ENCODE data around the gene PKD1. TPM values are rescaled to one million over a fixed set of nuclear protein-coding genes. Genes with fewer than 3 reads are reported as not detected.

PKD1 gene
- total RNA-seq, 1 experiment from 2014 or later = 72.8 TPM

DNA sequence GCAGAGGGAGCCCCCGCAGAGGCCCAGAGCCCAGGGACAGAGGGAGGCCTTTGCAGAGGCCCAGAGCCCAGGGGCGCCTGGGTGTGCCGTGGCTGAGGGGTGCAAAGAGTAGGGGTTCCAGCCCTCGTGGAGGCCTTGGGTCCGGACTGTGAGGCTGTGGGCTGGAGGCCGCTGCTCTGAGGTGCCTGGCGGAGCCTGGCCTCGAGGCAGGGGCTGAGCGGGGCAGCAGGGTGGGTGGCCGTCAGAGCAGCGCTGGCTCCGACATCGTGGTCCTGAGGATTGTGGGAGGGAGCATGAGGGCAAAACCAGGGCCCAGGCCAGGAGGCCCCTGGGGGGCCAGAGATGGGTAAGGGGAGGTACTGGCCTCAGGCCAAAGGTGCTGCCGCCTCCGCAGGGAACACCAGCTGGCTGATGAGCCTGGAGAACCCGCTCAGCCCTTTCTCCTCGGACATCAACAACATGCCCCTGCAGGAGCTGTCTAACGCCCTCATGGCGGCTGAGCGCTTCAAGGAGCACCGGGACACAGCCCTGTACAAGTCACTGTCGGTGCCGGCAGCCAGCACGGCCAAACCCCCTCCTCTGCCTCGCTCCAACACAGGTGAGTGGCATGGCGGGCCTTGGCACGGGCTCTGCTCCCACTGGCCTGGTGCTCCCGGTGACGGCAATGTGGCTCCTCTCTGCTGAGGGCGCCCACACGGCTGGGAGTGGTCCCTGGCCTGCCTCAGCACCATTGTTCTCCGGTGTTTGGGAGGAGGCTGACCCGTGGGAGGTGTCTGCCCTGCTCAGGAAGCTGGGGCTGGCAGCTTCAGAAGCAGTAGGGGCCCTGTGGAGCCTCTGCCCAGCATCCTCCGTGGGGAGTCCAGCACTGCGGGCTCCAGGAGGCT lies 54.3 kb downstream of the PKD1 start:
- Histone ChIP-seq H3K9me2 (replicated peaks; ENCODE audit: insufficient read depth, low read length) (no peaks in the 10 kb centered on the region), H3K27ac (ENCODE audit: low read length) (no peak overlapping the region), H3K79me2 (ENCODE audit: low read length) (no peaks in the 10 kb centered on the region), H3K9ac (ENCODE audit: low read length) (no peak overlapping the region), H3K4me2 (ENCODE audit: low read depth, low read length, poor library complexity, severe bottlenecking) (no peak overlapping the region), H2AFZ (ENCODE audit: low read length) (no peak overlapping the region), H3K4me3 (ENCODE audit: low read length) (no peak overlapping the region), H3K36me3 (ENCODE audit: insufficient read depth, low read length) (no peaks in the 10 kb centered on the region), H3K4me1 (ENCODE audit: low read length) (peaks cover 12% of the 10 kb centered on the region), H3K9me3 (ENCODE audit: low read length) (no peaks in the 10 kb centered on the region), H4K20me1 (ENCODE audit: insufficient read depth, low read depth, low read length) (no peaks in the 10 kb centered on the region), H3K27me3 (ENCODE audit: low read length) (no peaks in the 10 kb centered on the region)
- DNase-seq = no peak

DNA sequence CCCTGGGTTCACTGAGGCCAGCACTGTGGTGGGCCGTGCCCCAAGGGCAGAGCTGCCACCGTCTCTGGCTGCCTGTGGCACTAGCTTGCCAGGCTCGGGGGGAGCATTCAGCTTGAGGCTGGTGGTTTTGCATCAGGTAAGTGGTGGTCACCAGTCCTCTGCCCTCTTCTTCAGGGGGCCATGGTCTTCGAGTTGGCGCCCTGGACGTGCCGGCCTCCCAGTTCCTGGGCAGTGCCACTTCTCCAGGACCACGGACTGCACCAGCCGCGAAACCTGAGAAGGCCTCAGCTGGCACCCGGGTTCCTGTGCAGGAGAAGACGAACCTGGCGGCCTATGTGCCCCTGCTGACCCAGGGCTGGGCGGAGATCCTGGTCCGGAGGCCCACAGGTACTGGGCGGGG lies 55.7 kb downstream of the PKD1 start:
- Histone ChIP-seq H3K36me3 (ENCODE audit: insufficient read depth, low read length) (no peaks in the 10 kb centered on the region), H3K9me3 (ENCODE audit: low read length) (no peaks in the 10 kb centered on the region), H3K27me3 (ENCODE audit: low read length) (no peaks in the 10 kb centered on the region), H4K20me1 (ENCODE audit: insufficient read depth, low read depth, low read length) (no peaks in the 10 kb centered on the region), H3K9me2 (replicated peaks; ENCODE audit: insufficient read depth, low read length) (no peaks in the 10 kb centered on the region), H3K79me2 (ENCODE audit: low read length) (no peaks in the 10 kb centered on the region), H3K27ac (ENCODE audit: low read length) (no peak overlapping the region), H3K9ac (ENCODE audit: low read length) (no peak overlapping the region), H3K4me2 (ENCODE audit: low read depth, low read length, poor library complexity, severe bottlenecking) (no peak overlapping the region), H3K4me3 (ENCODE audit: low read length) (no peak overlapping the region), H3K4me1 (ENCODE audit: low read length) (no peaks in the 10 kb centered on the region), H2AFZ (ENCODE audit: low read length) (no peak overlapping the region)
- no peak for DNase-seq

DNA sequence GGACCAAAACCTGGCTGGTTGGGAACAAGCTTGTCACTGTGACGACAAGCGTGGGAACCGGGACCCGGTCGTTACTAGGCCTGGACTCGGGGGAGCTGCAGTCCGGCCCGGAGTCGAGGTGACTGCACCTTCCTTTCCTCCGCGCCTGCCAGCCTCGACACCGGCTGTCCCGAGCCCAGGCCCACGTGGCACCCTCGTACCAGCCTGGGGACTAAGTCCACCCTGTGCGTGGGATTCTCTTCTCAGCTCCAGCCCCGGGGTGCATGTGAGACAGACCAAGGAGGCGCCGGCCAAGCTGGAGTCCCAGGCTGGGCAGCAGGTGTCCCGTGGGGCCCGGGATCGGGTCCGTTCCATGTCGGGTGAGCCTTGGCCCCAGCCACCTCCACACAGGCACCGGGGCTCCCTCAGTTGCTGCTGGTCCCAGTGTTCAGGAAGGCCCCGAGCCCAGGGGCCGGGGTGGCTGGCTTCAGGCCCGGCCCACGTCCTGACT lies 56.3 kb downstream of the PKD1 start:
- Histone ChIP-seq H2AFZ (ENCODE audit: low read length) (no peak overlapping the region), H3K4me2 (ENCODE audit: low read depth, low read length, poor library complexity, severe bottlenecking) (no peak overlapping the region), H3K27me3 (ENCODE audit: low read length) (no peaks in the 10 kb centered on the region), H3K4me3 (ENCODE audit: low read length) (no peak overlapping the region), H3K9me2 (replicated peaks; ENCODE audit: insufficient read depth, low read length) (no peaks in the 10 kb centered on the region), H3K9me3 (ENCODE audit: low read length) (no peaks in the 10 kb centered on the region), H3K27ac (ENCODE audit: low read length) (no peak overlapping the region), H3K9ac (ENCODE audit: low read length) (no peak overlapping the region), H3K79me2 (ENCODE audit: low read length) (no peaks in the 10 kb centered on the region), H3K36me3 (ENCODE audit: insufficient read depth, low read length) (no peaks in the 10 kb centered on the region), H4K20me1 (ENCODE audit: insufficient read depth, low read depth, low read length) (no peaks in the 10 kb centered on the region), H3K4me1 (ENCODE audit: low read length) (no peaks in the 10 kb centered on the region)
- DNase-seq = no peak

DNA sequence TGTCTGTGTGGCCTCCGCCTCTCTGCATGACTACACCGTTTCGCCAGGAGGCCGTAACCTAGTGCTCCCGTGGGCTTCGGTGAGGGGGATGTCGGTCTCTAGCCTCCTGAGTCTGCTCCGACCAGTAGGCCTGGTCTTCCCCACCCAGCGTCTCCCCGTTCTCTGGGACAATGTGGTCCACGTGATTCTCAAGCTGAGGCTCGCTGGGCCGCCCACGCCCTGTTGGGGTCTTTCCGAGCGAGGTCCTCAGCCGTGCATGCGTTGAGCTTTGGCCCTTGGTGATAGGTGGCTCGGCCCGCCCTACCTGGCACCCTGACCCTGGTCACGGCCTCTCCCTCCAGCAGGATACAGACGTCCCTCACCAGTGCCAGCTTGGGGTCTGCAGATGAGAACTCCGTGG lies 57.0 kb downstream of the PKD1 start:
- no peaks in the 10 kb centered on the region for H3K27me3 ChIP-seq (ENCODE audit: low read length)
- H3K4me1 ChIP-seq (ENCODE audit: low read length) = no peaks in the 10 kb centered on the region
- no peaks in the 10 kb centered on the region for H3K9me3 ChIP-seq (ENCODE audit: low read length)
- no peak overlapping the region for H3K27ac ChIP-seq (ENCODE audit: low read length)
- no peak for DNase-seq
- no peak overlapping the region for H2AFZ ChIP-seq (ENCODE audit: low read length)
- H3K9me2 ChIP-seq (replicated peaks; ENCODE audit: insufficient read depth, low read length) = no peaks in the 10 kb centered on the region
- H3K9ac ChIP-seq (ENCODE audit: low read length) = no peak overlapping the region
- H3K4me3 ChIP-seq (ENCODE audit: low read length) = no peak overlapping the region
- H3K36me3 ChIP-seq (ENCODE audit: insufficient read depth, low read length) = no peaks in the 10 kb centered on the region
- H3K79me2 ChIP-seq (ENCODE audit: low read length) = no peaks in the 10 kb centered on the region
- H3K4me2 ChIP-seq (ENCODE audit: low read depth, low read length, poor library complexity, severe bottlenecking) = no peak overlapping the region
- no peaks in the 10 kb centered on the region for H4K20me1 ChIP-seq (ENCODE audit: insufficient read depth, low read depth, low read length)

DNA sequence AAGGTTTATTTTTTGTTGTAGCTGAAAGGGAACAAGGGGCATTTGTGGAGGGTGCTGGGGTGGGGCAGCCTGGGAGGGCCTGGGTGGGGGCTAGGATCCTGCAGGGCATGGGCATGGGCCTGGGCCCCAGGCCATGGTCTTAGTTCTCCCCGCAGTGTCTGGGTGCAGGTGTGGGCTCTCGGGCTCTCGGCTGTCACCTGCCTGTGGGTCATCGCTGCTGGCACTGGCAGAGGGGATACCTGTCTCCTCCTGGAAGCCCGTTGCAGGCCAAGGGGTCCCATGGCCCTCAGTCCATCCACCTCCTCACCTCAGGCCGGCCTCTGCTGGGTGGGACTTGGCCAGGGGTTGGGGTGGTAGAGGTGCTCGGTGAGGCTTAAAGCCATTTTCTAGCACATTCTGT lies 57.6 kb downstream of the PKD1 start:
- H3K9me2 ChIP-seq (replicated peaks; ENCODE audit: insufficient read depth, low read length) = no peaks in the 10 kb centered on the region
- H3K36me3 ChIP-seq (ENCODE audit: insufficient read depth, low read length) = no peaks in the 10 kb centered on the region

DNA sequence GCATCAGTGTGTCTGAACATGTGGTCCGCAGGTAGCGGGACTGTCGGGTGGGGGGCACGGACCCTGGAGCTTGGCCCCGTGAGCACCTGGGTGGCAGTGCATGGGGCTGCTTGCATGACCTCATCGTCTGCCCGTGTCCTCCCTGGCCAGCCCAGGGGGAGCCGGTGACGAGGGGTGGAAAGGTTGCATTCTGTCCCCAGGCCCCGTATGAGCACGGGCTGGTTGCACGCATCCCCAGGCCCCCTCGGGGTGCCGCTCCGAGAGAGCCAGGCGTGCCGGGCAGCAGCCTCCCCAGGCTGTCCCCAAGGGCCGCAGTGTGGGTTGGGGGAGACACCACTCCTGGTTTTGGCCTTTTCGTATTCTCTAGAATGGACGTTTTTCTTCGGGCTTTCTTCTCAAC lies 58.0 kb downstream of the PKD1 start:
- Histone ChIP-seq H3K9me3 (ENCODE audit: low read length) (no peaks in the 10 kb centered on the region), H3K9ac (ENCODE audit: low read length) (no peak overlapping the region), H3K27me3 (ENCODE audit: low read length) (no peaks in the 10 kb centered on the region), H3K79me2 (ENCODE audit: low read length) (no peaks in the 10 kb centered on the region), H3K36me3 (ENCODE audit: insufficient read depth, low read length) (no peaks in the 10 kb centered on the region), H3K4me2 (ENCODE audit: low read depth, low read length, poor library complexity, severe bottlenecking) (no peak overlapping the region), H2AFZ (ENCODE audit: low read length) (no peak overlapping the region), H3K4me3 (ENCODE audit: low read length) (no peak overlapping the region), H4K20me1 (ENCODE audit: insufficient read depth, low read depth, low read length) (no peaks in the 10 kb centered on the region), H3K9me2 (replicated peaks; ENCODE audit: insufficient read depth, low read length) (no peaks in the 10 kb centered on the region), H3K4me1 (ENCODE audit: low read length) (no peaks in the 10 kb centered on the region), H3K27ac (ENCODE audit: low read length) (no peak overlapping the region)
- DNase-seq = no peak

More for the DNA sequence above, 57.6 kb downstream of the PKD1 start:
- DNase-seq = no peak
- no peak overlapping the region for H3K4me2 ChIP-seq (ENCODE audit: low read depth, low read length, poor library complexity, severe bottlenecking)
- no peaks in the 10 kb centered on the region for H4K20me1 ChIP-seq (ENCODE audit: insufficient read depth, low read depth, low read length)
- no peaks in the 10 kb centered on the region for H3K9me3 ChIP-seq (ENCODE audit: low read length)
- no peaks in the 10 kb centered on the region for H3K79me2 ChIP-seq (ENCODE audit: low read length)
- no peak overlapping the region for H2AFZ ChIP-seq (ENCODE audit: low read length)
- H3K27ac ChIP-seq (ENCODE audit: low read length) = no peak overlapping the region
- no peaks in the 10 kb centered on the region for H3K27me3 ChIP-seq (ENCODE audit: low read length)
- no peak overlapping the region for H3K9ac ChIP-seq (ENCODE audit: low read length)
- H3K4me3 ChIP-seq (ENCODE audit: low read length) = no peak overlapping the region
- H3K4me1 ChIP-seq (ENCODE audit: low read length) = no peaks in the 10 kb centered on the region

DNA sequence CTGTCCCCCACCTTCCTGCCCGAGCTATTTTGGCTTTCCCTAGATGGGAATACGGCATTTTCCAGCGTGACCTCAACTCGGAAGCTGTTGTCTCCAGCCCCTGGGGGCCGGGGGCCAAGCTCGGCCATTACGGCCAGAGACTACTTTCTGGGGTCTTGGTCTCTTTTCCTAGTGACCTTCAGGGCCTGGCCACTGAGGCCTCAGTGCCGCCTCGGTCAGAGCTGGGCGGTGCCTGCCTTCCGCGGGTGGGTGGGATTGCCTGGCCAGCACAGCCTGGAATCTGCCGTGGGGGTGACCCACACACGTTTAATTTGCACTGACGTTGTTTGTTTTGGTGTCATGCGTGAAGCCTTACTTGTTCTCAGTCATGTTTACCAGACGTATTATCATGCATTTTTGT lies 58.7 kb downstream of the PKD1 start:
- H3K36me3 ChIP-seq (ENCODE audit: insufficient read depth, low read length) = no peaks in the 10 kb centered on the region
- H2AFZ ChIP-seq (ENCODE audit: low read length) = no peak overlapping the region
- no peak overlapping the region for H3K4me3 ChIP-seq (ENCODE audit: low read length)
- H3K9me2 ChIP-seq (replicated peaks; ENCODE audit: insufficient read depth, low read length) = no peaks in the 10 kb centered on the region
- H3K4me2 ChIP-seq (ENCODE audit: low read depth, low read length, poor library complexity, severe bottlenecking) = no peak overlapping the region
- H3K9ac ChIP-seq (ENCODE audit: low read length) = no peak overlapping the region
- DNase-seq = no peak
- no peak overlapping the region for H3K27ac ChIP-seq (ENCODE audit: low read length)
- H3K4me1 ChIP-seq (ENCODE audit: low read length) = no peaks in the 10 kb centered on the region
- H3K27me3 ChIP-seq (ENCODE audit: low read length) = no peaks in the 10 kb centered on the region
- H3K9me3 ChIP-seq (ENCODE audit: low read length) = no peaks in the 10 kb centered on the region
- H4K20me1 ChIP-seq (ENCODE audit: insufficient read depth, low read depth, low read length) = no peaks in the 10 kb centered on the region
- no peaks in the 10 kb centered on the region for H3K79me2 ChIP-seq (ENCODE audit: low read length)

DNA sequence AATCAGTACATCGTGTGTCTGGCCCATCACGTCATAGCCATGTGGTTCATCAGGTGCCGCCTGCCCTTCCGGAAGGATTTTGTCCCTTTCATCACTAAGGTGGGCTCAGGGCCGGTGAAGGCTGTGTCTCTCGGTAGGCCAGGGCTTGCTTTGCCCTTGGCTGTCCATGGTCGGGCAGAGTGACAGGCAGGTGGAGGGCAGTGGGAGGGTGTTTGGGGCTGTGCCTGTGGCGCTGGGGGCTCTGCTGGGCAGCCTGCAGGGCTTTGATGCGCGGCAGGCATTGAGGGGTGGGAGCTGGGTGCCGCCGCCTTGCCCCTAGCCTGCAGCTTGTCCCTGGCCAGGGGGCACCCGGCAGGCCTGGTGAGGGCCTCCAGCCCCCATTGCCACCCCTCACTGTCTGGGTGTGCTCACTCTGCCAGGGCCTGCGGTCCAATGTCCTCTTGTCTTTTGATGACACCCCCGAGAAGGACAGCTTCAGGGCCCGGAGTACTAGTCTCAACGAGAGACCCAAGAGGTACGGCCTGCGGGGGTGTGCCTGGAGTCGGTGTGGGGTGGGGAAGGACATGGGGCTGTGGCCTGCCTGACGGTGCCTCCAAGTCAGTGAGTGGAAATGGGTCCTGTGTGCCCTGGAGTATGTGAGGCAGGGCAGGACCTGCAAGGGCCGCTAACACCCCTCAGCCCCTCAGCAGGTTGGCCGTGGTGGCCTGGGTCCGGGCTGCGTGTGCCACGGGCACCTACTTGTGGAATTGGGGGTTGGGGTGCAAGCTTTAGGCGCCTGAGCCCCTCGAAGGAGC lies 59.4 kb downstream of the PKD1 start:
- no peaks in the 10 kb centered on the region for H3K9me3 ChIP-seq (ENCODE audit: low read length)
- no peaks in the 10 kb centered on the region for H3K79me2 ChIP-seq (ENCODE audit: low read length)
- H3K27me3 ChIP-seq (ENCODE audit: low read length) = no peaks in the 10 kb centered on the region
- no peak overlapping the region for H3K27ac ChIP-seq (ENCODE audit: low read length)
- no peaks in the 10 kb centered on the region for H3K9me2 ChIP-seq (replicated peaks; ENCODE audit: insufficient read depth, low read length)
- H2AFZ ChIP-seq (ENCODE audit: low read length) = no peak overlapping the region
- H3K36me3 ChIP-seq (ENCODE audit: insufficient read depth, low read length) = no peaks in the 10 kb centered on the region
- no peak for DNase-seq
- H3K9ac ChIP-seq (ENCODE audit: low read length) = no peak overlapping the region
- no peaks in the 10 kb centered on the region for H3K4me1 ChIP-seq (ENCODE audit: low read length)
- no peak overlapping the region for H3K4me3 ChIP-seq (ENCODE audit: low read length)
- no peaks in the 10 kb centered on the region for H4K20me1 ChIP-seq (ENCODE audit: insufficient read depth, low read depth, low read length)
- no peak overlapping the region for H3K4me2 ChIP-seq (ENCODE audit: low read depth, low read length, poor library complexity, severe bottlenecking)
